ENCODE measurements around the gene PCBD1. TPM values are rescaled to one million over a fixed set of nuclear protein-coding genes. Genes with fewer than 3 reads are reported as not detected.

The PCBD1 gene
- total RNA-seq, 2 experiments from 2014 or later, result 4.7 to 4.8 TPM

DNA sequence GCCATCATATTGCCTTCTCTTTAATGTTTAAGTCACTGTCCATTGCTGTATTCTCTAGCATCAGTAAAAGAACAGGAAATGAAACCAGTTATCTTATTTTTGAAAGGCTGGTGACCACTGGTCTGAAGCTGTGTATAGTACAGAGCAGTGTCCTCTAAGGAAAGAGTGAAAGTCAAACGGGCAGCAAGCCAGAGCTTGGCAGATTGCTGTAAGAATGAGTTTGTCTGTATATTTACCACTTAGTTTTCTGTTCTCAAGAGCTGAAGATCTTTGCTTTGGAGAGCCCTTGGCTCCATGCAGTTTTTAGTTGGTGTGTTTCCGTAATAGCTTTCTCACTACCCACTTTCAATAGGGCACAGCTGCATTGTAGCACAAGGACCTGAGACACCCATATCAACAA, 31.9 kb downstream of the PCBD1 start:
- POLR2A ChIA-PET, result no interaction called here
- no peak overlapping the region for H3K4me3 ChIP-seq (ENCODE audit: low read length)
- no peaks in the 10 kb centered on the region for H3K27me3 ChIP-seq (ENCODE audit: control insufficient read depth in 1 of 2, insufficient read depth in 2 of 2, low read length in 2 of 2)
- H3K27ac ChIP-seq (ENCODE audit: low read depth in 1 of 2, low read length in 2 of 2), result no peak overlapping the region
- Mint-ChIP-seq H3K9me3 (no peaks in the 10 kb centered on the region), H3K27ac (no peak overlapping the region), H3K36me3 (ENCODE audit: low read depth) (peaks cover 95% of the 10 kb centered on the region), H3K27me3 (no peaks in the 10 kb centered on the region), H3K4me1 (ENCODE audit: low read depth) (no peaks in the 10 kb centered on the region), H3K4me3 (no peak overlapping the region)
- H3K4me1 ChIP-seq (ENCODE audit: insufficient read depth, low read length), result no peaks in the 10 kb centered on the region
- H3K9me3 ChIP-seq (ENCODE audit: control insufficient read depth in 1 of 2, insufficient read depth in 1 of 2, low read length in 2 of 2), result no peaks in the 10 kb centered on the region
- intact Hi-C loops (cut with DNase I, micrococcal nuclease), result no loop called here
- ATAC-seq (ENCODE audit: poor library complexity) (no peak), DNase-seq (no peak)
- CTCF ChIA-PET, result no interaction called here
- TF ChIP-seq, protein P1, sequence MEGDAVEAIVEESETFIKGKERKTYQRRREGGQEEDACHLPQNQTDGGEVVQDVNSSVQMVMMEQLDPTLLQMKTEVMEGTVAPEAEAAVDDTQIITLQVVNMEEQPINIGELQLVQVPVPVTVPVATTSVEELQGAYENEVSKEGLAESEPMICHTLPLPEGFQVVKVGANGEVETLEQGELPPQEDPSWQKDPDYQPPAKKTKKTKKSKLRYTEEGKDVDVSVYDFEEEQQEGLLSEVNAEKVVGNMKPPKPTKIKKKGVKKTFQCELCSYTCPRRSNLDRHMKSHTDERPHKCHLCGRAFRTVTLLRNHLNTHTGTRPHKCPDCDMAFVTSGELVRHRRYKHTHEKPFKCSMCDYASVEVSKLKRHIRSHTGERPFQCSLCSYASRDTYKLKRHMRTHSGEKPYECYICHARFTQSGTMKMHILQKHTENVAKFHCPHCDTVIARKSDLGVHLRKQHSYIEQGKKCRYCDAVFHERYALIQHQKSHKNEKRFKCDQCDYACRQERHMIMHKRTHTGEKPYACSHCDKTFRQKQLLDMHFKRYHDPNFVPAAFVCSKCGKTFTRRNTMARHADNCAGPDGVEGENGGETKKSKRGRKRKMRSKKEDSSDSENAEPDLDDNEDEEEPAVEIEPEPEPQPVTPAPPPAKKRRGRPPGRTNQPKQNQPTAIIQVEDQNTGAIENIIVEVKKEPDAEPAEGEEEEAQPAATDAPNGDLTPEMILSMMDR (IDR thresholded peaks at IDR 0.05), result no peak
- peaks cover 67% of the 10 kb centered on the region for H3K36me3 ChIP-seq (ENCODE audit: insufficient read depth, low read length)

DNA sequence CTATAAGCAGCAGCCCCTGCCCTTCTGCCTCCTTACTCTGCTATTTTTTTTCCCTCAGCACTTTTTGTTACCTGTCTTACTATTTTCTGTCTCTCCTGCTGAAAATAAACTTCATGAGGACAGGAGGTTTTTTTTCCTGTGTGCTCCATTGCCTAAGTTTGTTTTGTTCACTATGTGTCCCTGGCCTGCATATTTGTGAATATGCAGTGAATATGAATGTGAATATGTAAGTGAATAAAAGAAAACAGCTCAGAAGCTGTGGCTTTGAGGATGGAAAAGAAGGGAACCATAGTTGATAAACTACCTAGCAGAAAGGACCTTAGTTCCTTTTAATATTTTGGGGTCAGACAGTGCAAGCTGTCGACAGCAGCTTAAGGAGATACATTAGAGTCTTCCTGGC, 34.9 kb downstream of the PCBD1 start:
- Mint-ChIP-seq H3K4me1 (ENCODE audit: low read depth) (peaks cover 8% of the 10 kb centered on the region), H3K27me3 (no peaks in the 10 kb centered on the region), H3K27ac (no peak overlapping the region), H3K4me3 (no peak overlapping the region), H3K9me3 (no peaks in the 10 kb centered on the region), H3K36me3 (ENCODE audit: low read depth) (peaks cover 96% of the 10 kb centered on the region)
- ATAC-seq (ENCODE audit: poor library complexity) (no peak), DNase-seq (no peak)
- ChIA-PET CTCF (interaction anchor here (0.7 kb wide), 1 partner anchor 24 kb away, joined by 4 read pairs; no protein-coding TSS in a partner anchor), POLR2A (no interaction called here)
- H3K27ac ChIP-seq (ENCODE audit: low read depth in 1 of 2, low read length in 2 of 2), result no peak overlapping the region
- intact Hi-C loops (cut with DNase I, micrococcal nuclease), result no loop called here
- H3K9me3 ChIP-seq (ENCODE audit: control insufficient read depth in 1 of 2, insufficient read depth in 1 of 2, low read length in 2 of 2), result no peaks in the 10 kb centered on the region
- no peak overlapping the region for H3K4me3 ChIP-seq (ENCODE audit: low read length)
- no peaks in the 10 kb centered on the region for H3K27me3 ChIP-seq (ENCODE audit: control insufficient read depth in 1 of 2, insufficient read depth in 2 of 2, low read length in 2 of 2)
- H3K4me1 ChIP-seq (ENCODE audit: insufficient read depth, low read length), result no peaks in the 10 kb centered on the region
- H3K36me3 ChIP-seq (ENCODE audit: insufficient read depth, low read length), result peaks cover 48% of the 10 kb centered on the region
- TF ChIP-seq, protein P1 (IDR thresholded peaks at IDR 0.05), result no peak

DNA sequence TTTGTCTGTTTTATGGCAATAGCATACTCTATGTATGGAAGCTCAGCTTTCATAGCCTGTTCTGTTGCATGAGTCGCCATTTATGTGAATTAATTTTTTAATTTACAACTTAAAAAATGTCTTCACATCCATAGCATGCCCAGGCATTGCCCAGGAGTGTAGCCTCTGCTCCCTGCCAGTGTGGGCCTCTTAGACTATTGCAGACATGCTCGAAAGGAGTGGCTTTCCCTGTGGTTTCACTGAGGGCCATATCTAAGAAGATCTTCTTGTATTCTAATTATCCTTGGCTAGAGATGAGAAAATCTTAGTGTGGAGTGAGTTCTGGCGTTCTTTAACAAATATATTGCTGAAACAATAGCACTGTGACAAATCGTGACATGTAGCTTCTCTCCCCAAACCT, 35.3 kb downstream of the PCBD1 start:
- no peak for ATAC-seq (ENCODE audit: poor library complexity)
- H3K4me3 Mint-ChIP-seq, result no peak overlapping the region
- ChIA-PET CTCF (no interaction called here), POLR2A (no interaction called here)
- H3K27me3 Mint-ChIP-seq, result no peaks in the 10 kb centered on the region
- peaks cover 8% of the 10 kb centered on the region for H3K4me1 Mint-ChIP-seq (ENCODE audit: low read depth)
- intact Hi-C loops (cut with DNase I, micrococcal nuclease), result no loop called here
- Histone ChIP-seq H3K27ac (ENCODE audit: low read depth in 1 of 2, low read length in 2 of 2) (no peak overlapping the region), H3K4me3 (ENCODE audit: low read length) (no peak overlapping the region), H3K9me3 (ENCODE audit: control insufficient read depth in 1 of 2, insufficient read depth in 1 of 2, low read length in 2 of 2) (no peaks in the 10 kb centered on the region), H3K27me3 (ENCODE audit: control insufficient read depth in 1 of 2, insufficient read depth in 2 of 2, low read length in 2 of 2) (no peaks in the 10 kb centered on the region), H3K4me1 (ENCODE audit: insufficient read depth, low read length) (no peaks in the 10 kb centered on the region), H3K36me3 (ENCODE audit: insufficient read depth, low read length) (peaks cover 46% of the 10 kb centered on the region)
- H3K9me3 Mint-ChIP-seq, result no peaks in the 10 kb centered on the region
- peaks cover 93% of the 10 kb centered on the region for H3K36me3 Mint-ChIP-seq (ENCODE audit: low read depth)
- no peak overlapping the region for H3K27ac Mint-ChIP-seq
- TF ChIP-seq, protein P1 (IDR thresholded peaks at IDR 0.05), result no peak
- no peak for DNase-seq

Measured in CD4-positive, alpha-beta T cell (primary cell).